GM19395 (cell line): Measurements from ENCODE around the gene BCL6.
A peak's percentile ranks its signal among the peaks of the same experiment; 100 is the strongest.

Source experiments
- ATAC-seq: cut with Tn5 transposase; IDR thresholded peaks from one replicate; pipeline ENCODE4 v1.9.1; 2021; ENCODE audit warnings: mild to moderate bottlenecking, moderate library complexity; ENCODE audit not compliant: unreplicated experiment

BCL6 gene

GRCh38 chr3:187745201-187746058 is at the start of gene BCL6:
Gene BCL6 (minus strand): TSS chr3:187745468. CDS start chr3:187733693, 11,775 bp downstream.
- peak; percentile 84 for ATAC-seq

GRCh38 chr3:187794731-187795130 is 49.5 kb upstream of the BCL6 start:
- no peak for ATAC-seq

- no peak for ATAC-seq
Observed at GRCh38 chr3:187793618-187794017, 48.4 kb upstream of the BCL6 start.

GRCh38 chr3:187792521-187792920 is 47.3 kb upstream of the BCL6 start:
- ATAC-seq: no peak

- no peak for ATAC-seq
Observed at GRCh38 chr3:187789872-187790271, 44.6 kb upstream of the BCL6 start.

GRCh38 chr3:187788984-187789857 is 44.0 kb upstream of the BCL6 start:
- no peak for ATAC-seq

- ATAC-seq: no peak
Observed at GRCh38 chr3:187783098-187783497, 37.8 kb upstream of the BCL6 start.

- no peak for ATAC-seq
Observed at GRCh38 chr3:187782006-187782405, 36.7 kb upstream of the BCL6 start.

- ATAC-seq: no peak
Observed at GRCh38 chr3:187781001-187781400, 35.7 kb upstream of the BCL6 start.

- no peak for ATAC-seq
Observed at GRCh38 chr3:187778726-187779125, 33.5 kb upstream of the BCL6 start.

- ATAC-seq: peak; percentile 37
Observed at GRCh38 chr3:187777331-187777941, 32.2 kb upstream of the BCL6 start.

GRCh38 chr3:187775549-187775948 is 30.3 kb upstream of the BCL6 start:
- ATAC-seq: no peak

- no peak for ATAC-seq
Observed at GRCh38 chr3:187774185-187774789, 29.0 kb upstream of the BCL6 start.

GRCh38 chr3:187773233-187774184 is 28.2 kb upstream of the BCL6 start:
- peak; percentile 82 for ATAC-seq

- ATAC-seq: peak; percentile 52
Observed at GRCh38 chr3:187770224-187770623, 25.0 kb upstream of the BCL6 start.

GRCh38 chr3:187769771-187770170 is 24.5 kb upstream of the BCL6 start:
- ATAC-seq: peak; percentile 4

GRCh38 chr3:187767266-187768012 is 22.2 kb upstream of the BCL6 start:
- ATAC-seq: no peak

GRCh38 chr3:187765342-187765741 is 20.1 kb upstream of the BCL6 start:
- no peak for ATAC-seq
